OCI-LY7 (cell line): Measurements from ENCODE around the gene GALNT2.

Experiments used
- EZH2phosphoT487 ChIP-seq: fragments of 200-600 bp; sonication (generic); IDR thresholded peaks from 2 replicates; pipeline ENCODE4 v1.6.1; 2018; ENCODE audit warnings: low read depth, borderline replicate concordance, mild to moderate bottlenecking, mixed run types, antibody characterized with exemption, low read length, moderate library complexity, mixed read lengths
- TF ChIP-seq, protein P1 (sequence below): fragments of 200-600 bp; sonication (generic); conservative IDR thresholded peaks from 2 replicates; pipeline ENCODE4 v1.5.1; 2014; ENCODE audit warnings: mild to moderate bottlenecking, antibody characterized with exemption, low read length, moderate library complexity, mixed read lengths

DNA sequence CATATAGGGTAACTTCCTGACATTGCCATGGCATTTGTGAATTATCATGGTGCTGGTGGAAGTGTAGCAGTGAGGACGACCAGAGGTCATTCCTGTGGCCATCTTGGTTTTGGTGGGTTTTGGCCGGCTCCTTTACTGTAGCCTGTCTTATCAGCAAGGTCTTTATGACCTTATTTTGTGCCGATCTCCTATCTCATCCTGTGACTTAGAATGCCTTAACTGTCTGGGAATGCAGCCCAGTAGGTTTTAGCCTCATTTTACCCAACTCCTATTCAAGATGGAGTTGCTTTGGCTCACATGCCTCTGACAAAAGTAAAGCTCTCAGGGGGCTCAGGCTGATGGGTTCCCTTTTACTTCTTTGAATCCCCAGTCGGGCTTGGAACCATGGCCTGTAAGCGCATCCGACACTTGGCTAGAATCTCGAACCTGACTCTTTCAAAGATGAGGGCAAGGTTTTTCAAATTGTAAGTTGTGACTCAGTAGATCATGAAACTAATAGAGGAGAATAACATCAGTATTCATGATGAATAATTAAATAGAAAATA, 85.0 kb downstream of the GALNT2 start:
- TF ChIP-seq, protein P1, sequence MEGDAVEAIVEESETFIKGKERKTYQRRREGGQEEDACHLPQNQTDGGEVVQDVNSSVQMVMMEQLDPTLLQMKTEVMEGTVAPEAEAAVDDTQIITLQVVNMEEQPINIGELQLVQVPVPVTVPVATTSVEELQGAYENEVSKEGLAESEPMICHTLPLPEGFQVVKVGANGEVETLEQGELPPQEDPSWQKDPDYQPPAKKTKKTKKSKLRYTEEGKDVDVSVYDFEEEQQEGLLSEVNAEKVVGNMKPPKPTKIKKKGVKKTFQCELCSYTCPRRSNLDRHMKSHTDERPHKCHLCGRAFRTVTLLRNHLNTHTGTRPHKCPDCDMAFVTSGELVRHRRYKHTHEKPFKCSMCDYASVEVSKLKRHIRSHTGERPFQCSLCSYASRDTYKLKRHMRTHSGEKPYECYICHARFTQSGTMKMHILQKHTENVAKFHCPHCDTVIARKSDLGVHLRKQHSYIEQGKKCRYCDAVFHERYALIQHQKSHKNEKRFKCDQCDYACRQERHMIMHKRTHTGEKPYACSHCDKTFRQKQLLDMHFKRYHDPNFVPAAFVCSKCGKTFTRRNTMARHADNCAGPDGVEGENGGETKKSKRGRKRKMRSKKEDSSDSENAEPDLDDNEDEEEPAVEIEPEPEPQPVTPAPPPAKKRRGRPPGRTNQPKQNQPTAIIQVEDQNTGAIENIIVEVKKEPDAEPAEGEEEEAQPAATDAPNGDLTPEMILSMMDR = no peak
- TF ChIP-seq EZH2phosphoT487 = no peak
